Thyroid gland (tissue), 4 donors: ENCODE data around the gene DUSP15. TPM values are rescaled to one million over a fixed set of nuclear protein-coding genes. Genes with fewer than 3 reads are reported as not detected.

ENCODE experiments used
- DNase-seq, 2 donors: peaks; one replicate each; pipeline ENCODE4 v3.0.0-alpha.2; 2019
- H3K27ac ChIP-seq, 3 donors: fragments of 200-600 bp; sonication (generic); 1 replicate in 2 of 3; 2 replicates in 1 of 3; pipeline ENCODE4 v1.5.1; 2016 to 2019; ENCODE audit warnings: mild to moderate bottlenecking in 1 of 3, moderate library complexity in 1 of 3
- H3K27me3 ChIP-seq: fragments of 200-600 bp; sonication (generic); one replicate; pipeline ENCODE4 v1.5.1; 2019
- H3K36me3 ChIP-seq, 2 donors: fragments of 200-600 bp; sonication (generic); one replicate each; pipeline ENCODE4 v1.5.1; 2016 to 2019
- H3K4me1 ChIP-seq, 2 donors: fragments of 200-600 bp; sonication (generic); one replicate each; pipeline ENCODE4 v1.5.1; 2017 to 2019
- H3K4me3 ChIP-seq, 3 donors: fragments of 200-600 bp; sonication (generic); replicated peaks in 1 of 3; 1 replicate in 2 of 3; 2 replicates in 1 of 3; pipeline ENCODE4 v1.5.1; 2016; ENCODE audit warnings: mild to moderate bottlenecking in 1 of 3
- H3K9me3 ChIP-seq: fragments of 200-600 bp; sonication (generic); one replicate; pipeline ENCODE4 v1.5.1; 2017
- POLR2A ChIP-seq, 2 donors: fragments of 450-650 bp; IDR thresholded peaks; one replicate each; pipeline ENCODE4 v1.6.1; 2017; ENCODE audit warnings: antibody characterized with exemption in 2 of 2, mild to moderate bottlenecking in 2 of 2, moderate library complexity in 1 of 2
- WGBS, 2 donors: methylation state at CpG; one replicate each; pipeline ENCODE4 v1.1.5; 2017; 5-methylcytosine and 5-hydroxymethylcytosine counted together
- intact Hi-C: fragments of 100-400 bp; cut with DNase I; formaldehyde crosslinking; loops from one replicate; pipeline ENCODE4 v1.15.1; 2023
- total RNA-seq, 4 donors: library from RNA; depleted of rRNA; stranded (reverse); fragments of >200 nt; gene quantifications; one replicate each; pipeline ENCODE4 v1.2.3, GENCODE V29; 2016
- TF ChIP-seq, protein P1 (sequence below), 6 experiments: fragments of 200-600 bp in 3 of 6; fragments of 450-650 bp in 3 of 6; sonication (generic) in 3 of 6; IDR thresholded peaks; one replicate each; pipeline ENCODE4 v1.5.1; 2016 to 2019; ENCODE audit warnings: antibody characterized with exemption in 6 of 6, mild to moderate bottlenecking in 2 of 6, inconsistent platforms in 1 of 6, moderate library complexity in 1 of 6

Gene DUSP15
- total RNA-seq, 4 donors from 2014 or later = 5.4 to 9.1 (median 7.0) TPM

DNA sequence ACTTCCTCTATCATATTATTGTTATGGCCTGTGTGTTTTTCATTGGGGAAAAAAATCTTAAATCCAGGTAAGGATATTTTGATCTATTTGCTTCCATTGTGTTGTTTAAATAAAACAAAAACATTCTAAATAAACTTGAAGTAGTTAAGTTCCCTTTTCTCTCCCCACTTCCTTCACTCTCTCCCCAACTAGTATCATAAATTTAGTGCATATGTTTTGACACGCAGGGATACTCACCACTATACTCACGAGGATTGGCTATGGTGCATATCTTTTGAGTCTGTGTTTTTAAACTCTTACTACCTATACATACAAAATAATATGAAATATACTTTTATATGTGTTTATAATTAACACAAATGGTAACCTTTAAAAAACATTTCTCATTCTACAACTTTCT is 5.3 kb upstream of the DUSP15 start:
- H3K4me1 ChIP-seq = peaks cover 17 to 27% of the 10 kb centered on the region in 2 donors
- no peak for DNase-seq

DNA sequence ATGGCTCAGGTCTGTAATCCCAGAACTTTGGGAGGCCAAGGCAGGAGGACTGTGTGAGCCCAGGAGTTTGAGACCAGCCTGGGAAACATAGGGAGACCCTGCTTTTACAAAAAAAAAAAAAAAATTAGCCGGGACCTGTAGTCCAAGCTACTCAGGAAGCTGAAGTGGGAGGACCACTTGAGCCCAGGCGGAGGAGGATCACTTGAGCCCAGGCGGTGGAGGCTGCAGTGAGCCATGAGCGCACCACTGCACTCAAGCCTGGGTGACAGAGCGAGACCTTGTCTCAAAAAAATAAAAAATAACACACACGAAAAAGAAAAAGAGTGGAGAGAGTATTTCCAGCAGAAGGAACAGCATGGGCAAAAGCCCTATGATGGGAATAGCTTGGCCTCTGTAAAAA is 2.1 kb upstream of the DUSP15 start:
- peak; percentile 86 to 89 for DNase-seq
- no peak for TF ChIP-seq POLR2A (IDR thresholded peaks at IDR 0.05)
- TF ChIP-seq, protein P1, sequence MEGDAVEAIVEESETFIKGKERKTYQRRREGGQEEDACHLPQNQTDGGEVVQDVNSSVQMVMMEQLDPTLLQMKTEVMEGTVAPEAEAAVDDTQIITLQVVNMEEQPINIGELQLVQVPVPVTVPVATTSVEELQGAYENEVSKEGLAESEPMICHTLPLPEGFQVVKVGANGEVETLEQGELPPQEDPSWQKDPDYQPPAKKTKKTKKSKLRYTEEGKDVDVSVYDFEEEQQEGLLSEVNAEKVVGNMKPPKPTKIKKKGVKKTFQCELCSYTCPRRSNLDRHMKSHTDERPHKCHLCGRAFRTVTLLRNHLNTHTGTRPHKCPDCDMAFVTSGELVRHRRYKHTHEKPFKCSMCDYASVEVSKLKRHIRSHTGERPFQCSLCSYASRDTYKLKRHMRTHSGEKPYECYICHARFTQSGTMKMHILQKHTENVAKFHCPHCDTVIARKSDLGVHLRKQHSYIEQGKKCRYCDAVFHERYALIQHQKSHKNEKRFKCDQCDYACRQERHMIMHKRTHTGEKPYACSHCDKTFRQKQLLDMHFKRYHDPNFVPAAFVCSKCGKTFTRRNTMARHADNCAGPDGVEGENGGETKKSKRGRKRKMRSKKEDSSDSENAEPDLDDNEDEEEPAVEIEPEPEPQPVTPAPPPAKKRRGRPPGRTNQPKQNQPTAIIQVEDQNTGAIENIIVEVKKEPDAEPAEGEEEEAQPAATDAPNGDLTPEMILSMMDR (IDR thresholded peaks at IDR 0.05) = no peak
- Histone ChIP-seq H3K27me3 (no peaks in the 10 kb centered on the region), H3K27ac (no peak overlapping the region), H3K9me3 (no peaks in the 10 kb centered on the region), H3K4me1 (peaks cover 23 to 37% of the 10 kb centered on the region in 2 donors), H3K36me3 (no peaks in the 10 kb centered on the region), H3K4me3 (no peak overlapping the region)
- 36 to 39% methylated on average over 6 of the region's 6 CpGs for WGBS, 2 donors
- intact Hi-C loops = no loop called here

More for the DNA sequence above, 5.3 kb upstream of the DUSP15 start:
- no peaks in the 10 kb centered on the region for H3K9me3 ChIP-seq
- 73 to 75% methylated on average over 2 of the region's 2 CpGs for WGBS, 2 donors
- TF ChIP-seq, protein P1 (IDR thresholded peaks at IDR 0.05) = no peak
- no peak for TF ChIP-seq POLR2A (IDR thresholded peaks at IDR 0.05)
- peak overlapping the region in 1 of 3 donors; percentile 1 for H3K27ac ChIP-seq
- no peak overlapping the region for H3K4me3 ChIP-seq
- no peaks in the 10 kb centered on the region for H3K36me3 ChIP-seq
- intact Hi-C loops = no loop called here
- no peaks in the 10 kb centered on the region for H3K27me3 ChIP-seq

DNA sequence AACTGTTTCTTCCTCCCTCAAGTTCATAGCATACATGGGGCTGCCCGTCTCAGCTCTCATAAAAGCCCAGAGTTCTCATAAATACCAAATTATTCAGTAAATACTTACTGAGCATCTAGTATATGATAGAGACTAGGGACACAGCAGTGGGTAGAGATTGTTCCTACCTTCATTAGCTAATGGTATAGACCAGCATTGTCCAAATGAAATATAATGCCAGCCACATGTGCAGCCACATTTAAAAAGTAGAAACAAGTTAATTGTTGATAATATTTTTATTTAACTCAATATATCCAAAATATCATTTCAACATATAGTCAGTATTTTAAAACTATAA is 1.3 kb upstream of the DUSP15 start:
- DNase-seq = no peak
- 100% methylated on average over 1 of the region's 1 CpG for WGBS, 2 donors
- Histone ChIP-seq H3K9me3 (no peaks in the 10 kb centered on the region), H3K36me3 (no peaks in the 10 kb centered on the region), H3K4me1 (peaks cover 23 to 37% of the 10 kb centered on the region in 2 donors), H3K27ac (no peak overlapping the region), H3K4me3 (no peak overlapping the region), H3K27me3 (no peaks in the 10 kb centered on the region)
- TF ChIP-seq POLR2A (IDR thresholded peaks at IDR 0.05) = no peak
- TF ChIP-seq, protein P1 (IDR thresholded peaks at IDR 0.05) = no peak
- intact Hi-C loops = no loop called here

DNA sequence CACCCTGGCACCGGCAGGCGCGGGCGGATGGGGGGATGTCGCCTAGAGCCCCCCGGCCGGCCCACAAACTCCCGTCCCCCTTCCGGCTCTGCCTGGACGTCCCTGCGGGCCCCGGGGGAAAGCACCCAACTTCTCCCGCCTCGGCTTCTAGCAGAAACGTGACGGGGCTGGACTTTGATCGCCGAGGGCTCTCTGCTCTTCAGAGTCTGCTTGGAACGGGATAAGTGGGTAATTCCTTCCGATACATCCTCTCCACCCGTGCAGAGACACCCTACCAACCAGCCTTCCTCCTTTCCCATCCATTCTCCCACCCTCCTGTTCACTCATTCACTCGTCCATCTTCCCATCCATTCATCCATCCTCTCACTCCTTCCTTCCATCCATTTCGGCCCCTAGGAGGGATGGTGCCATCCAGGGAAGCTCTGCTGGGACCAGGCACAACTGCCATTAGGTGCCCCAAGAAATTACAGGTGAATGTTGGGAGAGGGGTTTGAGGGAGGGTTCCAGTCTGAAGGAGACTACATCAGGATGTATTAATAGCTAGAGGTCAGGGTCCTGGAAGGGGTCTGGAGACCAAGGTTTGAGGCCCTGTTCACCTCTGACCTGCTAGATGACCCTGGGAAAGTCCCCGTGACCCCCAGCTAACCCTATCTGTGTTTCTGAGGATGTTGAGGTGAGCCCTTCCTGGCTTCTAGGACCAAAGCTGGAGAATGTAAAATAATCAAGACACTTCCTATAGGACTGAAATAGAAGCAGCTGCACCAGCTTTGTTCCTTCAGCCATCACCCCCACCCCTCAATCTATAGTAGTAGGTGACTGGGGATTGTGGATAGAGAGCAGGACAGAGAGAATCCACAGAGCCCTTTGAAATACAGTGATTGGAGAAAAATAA is 645 bp upstream of the DUSP15 start:
- 8 to 12% methylated on average over 12 to 21 of the region's 24 CpGs for WGBS, 2 donors
- peak; percentile 41 to 43 for DNase-seq

DNA sequence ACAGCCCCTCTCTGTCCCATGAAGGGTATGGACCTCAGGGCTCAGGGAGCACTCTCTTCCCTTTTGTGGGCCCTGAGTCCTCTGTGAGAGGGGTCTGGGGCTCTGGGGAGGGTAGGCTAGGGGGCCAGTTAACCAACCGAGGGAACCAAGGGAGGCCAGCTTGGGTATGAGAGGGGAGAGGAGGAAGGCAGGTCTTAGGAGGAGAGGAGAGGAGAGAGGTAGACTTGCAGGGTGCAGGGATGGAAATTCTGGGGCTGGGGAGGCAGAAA is 720 bp downstream of the DUSP15 start:
- Histone ChIP-seq H3K4me3 (peak overlapping the region in 2 of 3 donors; percentile 76 to 78), H3K36me3 (no peaks in the 10 kb centered on the region), H3K4me1 (peaks cover 17 to 28% of the 10 kb centered on the region in 2 donors), H3K27me3 (no peaks in the 10 kb centered on the region), H3K27ac (peak overlapping the region in 1 of 3 donors; percentile 59), H3K9me3 (no peaks in the 10 kb centered on the region)
- WGBS, 2 donors = 0% methylated on average over 1 of the region's 1 CpG
- TF ChIP-seq POLR2A (IDR thresholded peaks at IDR 0.05) = no peak
- TF ChIP-seq, protein P1 (IDR thresholded peaks at IDR 0.05) = no peak
- intact Hi-C loops = no loop called here
- no peak for DNase-seq

More for the DNA sequence above, 645 bp upstream of the DUSP15 start:
- Histone ChIP-seq H3K4me1 (peaks cover 23 to 37% of the 10 kb centered on the region in 2 donors), H3K27ac (peak overlapping the region; percentile 38 to 75 (median 59)), H3K36me3 (no peaks in the 10 kb centered on the region), H3K4me3 (peak overlapping the region; percentile 43 to 78 (median 76)), H3K27me3 (no peaks in the 10 kb centered on the region), H3K9me3 (no peaks in the 10 kb centered on the region)
- intact Hi-C loops = no loop called here
- TF ChIP-seq POLR2A (IDR thresholded peaks at IDR 0.05) = no peak
- TF ChIP-seq, protein P1 (IDR thresholded peaks at IDR 0.05) = no peak
